Colon (tissue), 2 donors: Measurements from ENCODE around the gene CELA1.
"Not testable (repeated sequence)": the region's sequence is repeated elsewhere in the genome, so short reads cannot be mapped to it uniquely, and the experiment has no call there.

ENCODE experiments used
- FAIRE-seq: peaks from 2 replicates; lab custom pipeline; 2012; peaks lifted over from hg19 to GRCh38; lab: Jason Lieb, UNC
- donor health status: control.
- donor health status: control.

Gene CELA1

DNA sequence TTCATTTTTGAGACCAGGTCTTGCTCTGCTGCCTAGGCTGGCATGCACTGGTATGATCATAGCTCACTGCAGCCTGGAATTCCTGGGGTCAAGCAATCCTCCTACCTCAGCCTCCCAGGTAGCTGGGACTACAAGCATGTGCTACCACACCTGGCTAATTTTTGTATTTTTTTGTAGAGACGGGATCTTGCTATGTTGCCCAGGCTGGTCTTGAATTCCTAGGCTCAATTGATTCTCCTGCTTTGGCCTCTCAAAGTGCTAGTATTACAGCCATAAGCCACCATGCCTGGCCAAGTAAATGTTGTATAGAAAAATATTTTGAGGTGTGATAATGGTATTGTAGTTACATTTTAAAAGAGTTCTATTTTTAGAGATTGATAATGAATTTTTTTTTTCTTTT is 35.1 kb downstream of the CELA1 start:
- FAIRE-seq, result no peak

DNA sequence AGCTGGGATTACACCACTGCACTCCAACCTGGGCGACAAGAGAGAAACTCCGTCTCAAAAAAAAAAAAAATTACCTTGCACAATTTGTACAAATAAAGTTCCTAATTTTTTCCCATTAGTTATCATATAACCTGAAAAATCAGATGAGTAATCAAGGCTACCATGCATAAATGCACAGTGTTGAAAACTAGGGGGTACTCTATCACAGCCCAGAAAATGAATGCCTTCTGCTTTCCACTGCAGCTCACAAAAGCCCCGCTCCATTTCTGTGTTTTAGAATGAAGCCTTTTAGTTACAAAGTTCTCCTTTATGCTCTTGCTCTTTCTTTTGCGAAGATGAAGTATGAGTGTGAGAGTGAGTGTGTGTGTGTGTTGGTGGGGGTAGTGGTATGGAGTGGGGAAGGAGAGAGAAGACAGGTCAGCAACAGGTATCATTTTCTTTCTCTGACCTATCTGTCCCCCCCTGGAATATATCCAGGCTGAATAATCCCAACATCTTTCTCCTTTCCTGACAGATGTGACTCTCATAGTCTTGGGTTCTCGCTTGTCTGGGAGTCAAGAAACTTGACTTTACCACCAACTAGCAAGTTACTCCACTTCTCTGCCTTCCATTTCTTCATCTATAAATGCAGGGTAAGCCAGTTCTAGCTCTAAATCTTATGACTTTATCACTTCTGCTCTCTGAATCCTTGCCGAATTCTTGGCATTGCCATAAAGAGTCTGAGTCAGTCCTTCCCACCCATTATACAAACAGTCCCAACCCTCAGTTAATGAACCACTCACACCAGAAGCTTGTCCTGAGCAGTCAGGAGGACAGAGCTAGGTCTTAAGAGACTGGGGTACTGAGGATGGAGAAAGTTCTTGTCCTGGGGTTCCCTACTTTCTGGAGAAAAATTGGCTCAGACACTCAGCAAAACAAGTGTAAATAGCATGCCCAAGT is 38.6 kb downstream of the CELA1 start:
- no peak for FAIRE-seq

- no peak for FAIRE-seq
These were observed 40.0 kb downstream of the CELA1 start for GRCh38 chr12:51306507-51306906.

DNA sequence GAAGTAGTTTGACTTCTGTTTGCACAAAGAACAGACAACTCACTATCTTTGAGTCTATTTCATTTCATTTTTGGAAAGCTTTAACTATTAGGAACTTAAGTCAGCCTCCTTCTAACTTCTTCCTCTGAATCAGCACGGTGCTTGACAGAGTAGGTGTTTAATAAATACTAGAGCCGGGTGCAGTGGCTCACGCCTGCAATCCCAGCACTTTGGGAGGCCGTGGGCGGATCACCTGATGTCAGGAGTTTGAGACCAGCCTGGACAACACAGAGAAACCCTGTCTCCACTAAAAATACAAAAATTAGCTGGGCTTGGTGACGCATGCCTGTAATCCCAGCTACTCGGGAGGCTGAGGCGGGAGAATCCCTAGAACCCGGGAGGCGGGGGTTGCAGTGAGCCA is 45.7 kb downstream of the CELA1 start:
- not testable (repeated sequence) for FAIRE-seq

DNA sequence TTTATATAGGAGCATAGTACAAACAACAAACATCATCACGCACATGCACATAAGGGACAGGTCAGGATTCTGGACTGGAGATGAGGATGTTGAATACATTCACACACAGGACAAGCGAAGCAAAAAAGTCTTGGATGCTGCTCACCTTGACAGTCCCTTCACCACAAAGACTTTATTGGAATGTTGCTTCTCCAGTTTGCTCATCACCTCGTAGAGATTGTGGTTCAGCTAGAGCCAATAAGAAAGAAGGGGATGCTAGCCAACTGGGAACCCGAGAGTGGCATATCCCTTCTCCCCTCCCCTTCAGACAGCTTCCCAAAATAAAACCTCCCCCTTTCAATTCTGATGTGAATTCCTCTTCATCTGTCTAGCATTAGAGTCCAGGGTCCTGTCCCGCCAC is 50.8 kb downstream of the CELA1 start:
- no peak for FAIRE-seq

DNA sequence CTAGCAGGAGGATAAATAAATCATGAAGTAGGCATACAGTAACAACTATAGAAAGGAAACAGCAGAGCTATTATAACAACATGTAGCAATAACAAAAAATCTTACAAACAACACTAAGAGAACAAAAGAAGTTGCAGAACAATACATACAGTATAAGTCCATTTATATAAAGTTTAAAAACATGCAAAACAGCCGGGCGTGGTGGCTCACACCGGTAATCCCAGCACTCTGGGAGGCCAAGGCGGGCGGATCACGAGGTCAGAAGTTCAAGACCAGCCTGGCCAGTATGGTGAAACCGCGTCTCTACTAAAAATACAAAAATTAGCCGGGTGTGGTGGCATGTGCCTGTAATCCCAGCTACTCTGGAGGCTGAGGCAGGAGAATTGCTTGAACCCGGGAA is 52.4 kb downstream of the CELA1 start:
- not testable (repeated sequence) for FAIRE-seq

- no peak for FAIRE-seq
These were observed 52.8 kb downstream of the CELA1 start for GRCh38 chr12:51293696-51294095.

DNA sequence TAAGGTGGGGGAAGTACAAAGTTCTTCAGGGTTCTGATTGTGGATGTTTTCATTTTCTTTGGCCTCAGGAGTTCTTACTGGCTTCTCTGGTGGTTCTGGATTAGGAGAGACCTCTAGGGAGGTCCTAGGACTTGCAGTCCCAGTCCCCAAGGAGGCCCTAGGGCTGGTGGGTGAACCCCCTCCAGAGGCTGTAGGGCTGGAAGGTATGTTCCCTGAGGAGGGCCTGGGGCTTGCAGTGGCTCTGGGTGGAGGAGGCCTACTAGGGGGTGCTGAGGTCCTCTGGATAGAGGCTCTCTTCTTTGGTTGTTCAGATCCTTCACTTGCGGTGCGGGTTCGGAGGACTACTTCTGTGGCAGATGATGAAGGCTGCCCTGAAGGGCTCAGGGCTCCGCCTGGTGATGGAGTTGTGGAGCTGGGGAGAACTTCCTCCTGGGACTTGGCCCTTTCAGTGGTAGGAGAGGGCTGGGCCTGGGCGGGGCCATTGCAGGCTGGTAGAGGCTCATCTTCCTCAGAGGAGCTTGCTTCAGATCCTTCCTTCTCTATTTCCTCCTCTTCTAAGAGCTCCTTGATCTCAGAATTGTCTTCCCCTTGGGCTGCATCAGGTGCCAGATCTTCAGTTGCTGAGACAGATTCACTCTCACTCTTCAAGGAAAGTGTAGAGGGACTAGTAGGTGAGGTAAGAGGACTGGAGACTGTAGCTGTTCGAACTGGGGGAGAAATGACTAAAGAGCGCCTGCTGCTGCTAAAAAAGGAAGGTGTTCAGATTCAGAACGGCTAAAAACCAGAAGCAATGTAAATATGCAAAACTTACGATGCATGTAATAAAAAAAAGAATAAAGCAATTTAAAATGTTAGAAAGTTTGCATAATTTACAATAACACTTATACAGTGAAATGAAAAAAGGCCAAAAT is 54.6 kb downstream of the CELA1 start:
- not testable (repeated sequence) for FAIRE-seq

DNA sequence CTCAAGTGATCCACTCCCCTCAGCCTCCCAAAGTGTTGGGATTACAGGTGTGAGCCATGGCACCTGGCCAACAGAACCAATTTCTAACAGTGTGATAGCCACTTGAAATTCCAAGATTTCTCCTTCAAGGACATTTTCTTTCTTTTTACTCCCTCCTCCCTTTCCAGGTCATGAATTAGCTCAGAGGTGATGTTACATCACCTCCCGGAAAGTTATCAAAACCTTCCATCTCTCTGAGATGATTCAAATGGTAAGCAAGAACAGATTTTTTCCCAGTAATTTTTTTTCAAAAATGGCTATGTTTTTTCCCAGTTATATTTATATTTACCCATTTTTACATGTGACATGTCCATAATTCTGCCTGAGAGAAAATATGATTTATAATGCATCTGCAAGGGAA is 60.6 kb downstream of the CELA1 start:
- no peak for FAIRE-seq

DNA sequence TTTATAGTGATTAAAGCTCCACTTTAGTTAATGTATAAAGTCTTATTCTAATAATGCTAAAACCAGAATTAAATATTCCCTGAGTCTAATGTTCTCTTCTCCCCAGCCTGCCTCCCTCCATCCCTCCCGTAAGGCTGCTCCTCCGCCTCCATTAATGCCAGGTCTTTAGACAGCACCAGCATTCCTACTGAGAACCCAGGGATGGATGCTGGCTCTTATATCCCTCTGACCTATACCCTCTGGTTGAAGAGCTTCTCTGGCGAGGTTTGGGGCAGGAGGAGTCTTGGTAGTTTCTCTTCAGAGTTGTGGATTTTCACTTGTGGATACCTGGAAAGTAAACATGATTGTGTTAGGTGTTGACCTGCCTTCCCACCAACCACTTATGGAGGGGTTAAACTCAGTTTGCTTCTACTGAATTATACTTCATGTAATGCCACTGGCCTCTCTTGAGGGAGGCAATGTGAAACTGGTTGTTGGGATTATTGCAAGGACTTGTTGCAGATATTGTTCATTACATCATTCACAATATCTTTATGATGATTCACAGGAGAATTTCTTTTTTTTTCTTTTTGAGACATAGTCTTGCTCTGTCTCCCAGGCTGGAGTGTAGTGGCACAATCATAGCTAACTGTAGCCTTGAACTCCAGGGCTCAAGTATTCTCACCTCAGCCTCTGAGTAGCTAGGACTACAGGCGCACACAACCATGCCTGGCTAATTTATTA is 65.1 kb downstream of the CELA1 start:
- FAIRE-seq, result no peak
